K562 (cell line): ENCODE data around the gene MAPK8IP1. TPM values are rescaled to one million over a fixed set of nuclear protein-coding genes. Genes with fewer than 3 reads are reported as not detected.

Experiments used
- ARID3B ChIP-seq: fragments of 250-450 bp; sonication (Bioruptor Pico); IDR thresholded peaks from 2 replicates; pipeline ENCODE4 v1.4.0; 2020; ENCODE audit warnings: borderline replicate concordance
- ATF7 ChIP-seq: fragments of 450-650 bp; IDR thresholded peaks from 2 replicates; pipeline ENCODE4 v1.7.1; 2014; ENCODE audit warnings: mild to moderate bottlenecking, moderate library complexity
- CTCF ChIP-seq, 3 experiments: IDR thresholded peaks in 2 of 3; conservative IDR thresholded peaks in 1 of 3; 2 replicates each; pipeline ENCODE4 v1.5.1; 2011 to 2012; ENCODE audit warnings: low read length in 3 of 3, mild to moderate bottlenecking in 3 of 3, control low read depth in 2 of 3, improper control_type of control experiment in 1 of 3, inconsistent platforms in 1 of 3, low read depth in 1 of 3, mixed read lengths in 1 of 3, moderate library complexity in 1 of 3; ENCODE audit not compliant: insufficient read depth in 2 of 3
- EP300 ChIP-seq: IDR thresholded peaks from 2 replicates; pipeline ENCODE4 v1.6.1; 2012; ENCODE audit warnings: low read length, improper control_type of control experiment
- ILK ChIP-seq: fragments of 450-650 bp; IDR thresholded peaks from 2 replicates; pipeline ENCODE4 v1.6.1; 2016; ENCODE audit warnings: missing genetic modification characterization, low read depth, mild to moderate bottlenecking, missing compliant biosample characterization, moderate library complexity, borderline replicate concordance
- KAT7 ChIP-seq: sonication (generic); formaldehyde crosslinking; IDR thresholded peaks from 2 replicates; pipeline ENCODE4 v1.8.0; 2022; ENCODE audit warnings: missing genetic modification reagents, mild to moderate bottlenecking, borderline replicate concordance
- PATZ1 ChIP-seq: fragments of 250-450 bp; sonication (Bioruptor Pico); IDR thresholded peaks from 2 replicates; pipeline ENCODE4 v1.5.0; 2020; ENCODE audit warnings: mild to moderate bottlenecking, borderline replicate concordance
- POLR2G ChIP-seq: fragments of 200-400 bp; formaldehyde crosslinking; IDR thresholded peaks from 2 replicates; pipeline ENCODE4 v1.6.1; 2017; ENCODE audit warnings: low read depth, mild to moderate bottlenecking, antibody characterized with exemption, low read length, moderate library complexity
- SRSF3 ChIP-seq: fragments of 200-400 bp; formaldehyde crosslinking; IDR thresholded peaks from 2 replicates; pipeline ENCODE4 v1.6.1; 2016; ENCODE audit warnings: mild to moderate bottlenecking, low read length, moderate library complexity; ENCODE audit not compliant: insufficient read depth
- ZNF408 ChIP-seq: fragments of 250-450 bp; sonication (Bioruptor Pico); IDR thresholded peaks from 2 replicates; pipeline ENCODE4 v1.4.0; 2020; ENCODE audit warnings: low read depth, mild to moderate bottlenecking, moderate library complexity
- ZNF707 ChIP-seq: fragments of 250-450 bp; sonication (Bioruptor Pico); conservative IDR thresholded peaks from 2 replicates; pipeline ENCODE4 v1.8.0; 2022; ENCODE audit warnings: inconsistent platforms, mild to moderate bottlenecking, moderate library complexity
- ZNF778 ChIP-seq: fragments of 450-650 bp; formaldehyde crosslinking; IDR thresholded peaks from 2 replicates; pipeline ENCODE4 v1.4.0; 2020; ENCODE audit warnings: mild to moderate bottlenecking, moderate library complexity
- polyA plus RNA-seq, 8 experiments: library from polyadenylated mRNA; depleted of rRNA in 4 of 8; stranded (reverse) in 5 of 8; unstranded in 3 of 8; fragments of >200 nt; fragmentation: Nextera tagmentation in 2 of 8; fragmentation: Illumina TruSeq in 1 of 8; extraction: Ambion mirVana in 2 of 8; extraction: Trizol in 1 of 8; gene quantifications; 2 replicates each; pipeline versions ENCODE4 v1.2.1 to v1.2.3, GENCODE V29; 2011 to 2014; ENCODE audit warnings: inconsistent platforms in 1 of 8, missing spikeins in 1 of 8
- total RNA-seq, 7 experiments: library from RNA; depleted of rRNA in 6 of 7; stranded (reverse); fragments of >200 nt in 6 of 7; fragmentation: Illumina TruSeq in 2 of 7; extraction: Trizol in 2 of 7; gene quantifications; 2 replicates each; pipeline versions ENCODE4 v1.2.1 to v1.2.3, GENCODE V29; 2011 to 2021; ENCODE audit warnings: low replicate concordance in 1 of 7

MAPK8IP1 gene
- total and polyA plus RNA-seq, 9 of the 15 experiments (the other 6 are each of a cell fraction or from before 2014, with no cell fraction given), result 0.13 to 6.9 (median 2.5) TPM

- TF ChIP-seq ARID3B (no peak), CTCF (IDR thresholded peaks at IDR 0.05 in 2 of 3, conservative IDR thresholded peaks at IDR 0.05 in 1 of 3; ENCODE audit: insufficient read depth in 2 of 3, low read depth in 1 of 3, low read length in 3 of 3) (no peak; a peak in 1 of 6 replicates), ZNF408 (no peak), ATF7 (peak; percentile 80; the same call in 1 of the 2 replicates), SRSF3 (no peak), EP300 (peak; percentile 25; the same call in 1 of the 2 replicates), KAT7 (CRISPR knock-in tag) (no peak), ZNF778 (CRISPR knock-in tag) (no peak), PATZ1 (no peak), ZNF707 (CRISPR knock-in tag) (no peak), ILK (tag) (no peak), POLR2G (peak; percentile 88)
Observed at GRCh38 chr11:45917623-45918330, 32.3 kb downstream of the MAPK8IP1 start, which contains the start of gene PEX16 (continued).
